C4-2B (cell line): ENCODE results near the gene BPGM.

Experiments used
- ZFX ChIP-seq: fragments of 450-650 bp; IDR thresholded peaks from 2 replicates; pipeline ENCODE4 v1.6.1; 2017
- TF ChIP-seq, protein P1 (sequence below): fragments of 450-650 bp; conservative IDR thresholded peaks from 2 replicates; pipeline ENCODE4 v1.5.1; 2017; ENCODE audit warnings: mild to moderate bottlenecking

DNA sequence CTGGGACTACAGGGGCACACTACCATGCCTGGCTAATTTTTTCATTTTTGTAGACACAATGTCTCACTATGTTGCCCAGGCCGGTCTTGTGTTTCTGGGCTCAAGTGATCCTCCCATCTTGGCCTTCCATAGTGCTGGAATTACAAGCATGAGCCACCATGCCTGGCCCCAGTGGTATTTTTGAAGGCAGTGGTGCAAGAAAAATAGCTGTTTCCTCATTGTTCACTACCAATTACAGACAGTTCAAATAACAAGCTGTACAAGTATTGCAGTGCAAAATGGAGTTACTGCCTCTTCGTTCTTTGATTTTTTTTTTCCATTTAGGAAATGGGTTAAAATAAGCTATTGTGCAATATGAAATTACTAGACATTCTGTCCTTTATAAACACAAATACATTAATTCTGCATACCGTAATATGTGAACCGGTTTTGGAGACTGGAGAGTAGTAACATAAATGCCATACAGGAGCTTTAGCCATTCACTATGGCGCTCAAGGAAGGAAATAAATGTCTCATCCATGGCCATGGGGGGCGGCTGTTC lies 35.0 kb upstream of the BPGM start:
- TF ChIP-seq, protein P1, sequence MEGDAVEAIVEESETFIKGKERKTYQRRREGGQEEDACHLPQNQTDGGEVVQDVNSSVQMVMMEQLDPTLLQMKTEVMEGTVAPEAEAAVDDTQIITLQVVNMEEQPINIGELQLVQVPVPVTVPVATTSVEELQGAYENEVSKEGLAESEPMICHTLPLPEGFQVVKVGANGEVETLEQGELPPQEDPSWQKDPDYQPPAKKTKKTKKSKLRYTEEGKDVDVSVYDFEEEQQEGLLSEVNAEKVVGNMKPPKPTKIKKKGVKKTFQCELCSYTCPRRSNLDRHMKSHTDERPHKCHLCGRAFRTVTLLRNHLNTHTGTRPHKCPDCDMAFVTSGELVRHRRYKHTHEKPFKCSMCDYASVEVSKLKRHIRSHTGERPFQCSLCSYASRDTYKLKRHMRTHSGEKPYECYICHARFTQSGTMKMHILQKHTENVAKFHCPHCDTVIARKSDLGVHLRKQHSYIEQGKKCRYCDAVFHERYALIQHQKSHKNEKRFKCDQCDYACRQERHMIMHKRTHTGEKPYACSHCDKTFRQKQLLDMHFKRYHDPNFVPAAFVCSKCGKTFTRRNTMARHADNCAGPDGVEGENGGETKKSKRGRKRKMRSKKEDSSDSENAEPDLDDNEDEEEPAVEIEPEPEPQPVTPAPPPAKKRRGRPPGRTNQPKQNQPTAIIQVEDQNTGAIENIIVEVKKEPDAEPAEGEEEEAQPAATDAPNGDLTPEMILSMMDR: no peak
- no peak for TF ChIP-seq ZFX
